D721Med (cell line): ENCODE results near the gene CARD19.

Source experiments
- DNase-seq: peaks from one replicate; pipeline ENCODE4 v3.0.0; 2011; ENCODE audit warnings: low spot score; ENCODE audit not compliant: insufficient read length
- FAIRE-seq: peaks from 2 replicates; lab custom pipeline; 2011; peaks lifted over from hg19 to GRCh38; lab: Jason Lieb, UNC
- TF ChIP-seq, protein P1 (sequence below): IDR thresholded peaks from 2 replicates; pipeline ENCODE4 v1.5.1; 2012; ENCODE audit warnings: mild to moderate bottlenecking, control low read depth; ENCODE audit not compliant: insufficient read depth; ENCODE audit errors: missing control alignments

CARD19 gene

GRCh38 chr9:93129286-93129685, 33.3 kb downstream of the CARD19 start:
- TF ChIP-seq, protein P1, sequence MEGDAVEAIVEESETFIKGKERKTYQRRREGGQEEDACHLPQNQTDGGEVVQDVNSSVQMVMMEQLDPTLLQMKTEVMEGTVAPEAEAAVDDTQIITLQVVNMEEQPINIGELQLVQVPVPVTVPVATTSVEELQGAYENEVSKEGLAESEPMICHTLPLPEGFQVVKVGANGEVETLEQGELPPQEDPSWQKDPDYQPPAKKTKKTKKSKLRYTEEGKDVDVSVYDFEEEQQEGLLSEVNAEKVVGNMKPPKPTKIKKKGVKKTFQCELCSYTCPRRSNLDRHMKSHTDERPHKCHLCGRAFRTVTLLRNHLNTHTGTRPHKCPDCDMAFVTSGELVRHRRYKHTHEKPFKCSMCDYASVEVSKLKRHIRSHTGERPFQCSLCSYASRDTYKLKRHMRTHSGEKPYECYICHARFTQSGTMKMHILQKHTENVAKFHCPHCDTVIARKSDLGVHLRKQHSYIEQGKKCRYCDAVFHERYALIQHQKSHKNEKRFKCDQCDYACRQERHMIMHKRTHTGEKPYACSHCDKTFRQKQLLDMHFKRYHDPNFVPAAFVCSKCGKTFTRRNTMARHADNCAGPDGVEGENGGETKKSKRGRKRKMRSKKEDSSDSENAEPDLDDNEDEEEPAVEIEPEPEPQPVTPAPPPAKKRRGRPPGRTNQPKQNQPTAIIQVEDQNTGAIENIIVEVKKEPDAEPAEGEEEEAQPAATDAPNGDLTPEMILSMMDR, result no peak
- no peak for DNase-seq
- no peak for FAIRE-seq

DNA sequence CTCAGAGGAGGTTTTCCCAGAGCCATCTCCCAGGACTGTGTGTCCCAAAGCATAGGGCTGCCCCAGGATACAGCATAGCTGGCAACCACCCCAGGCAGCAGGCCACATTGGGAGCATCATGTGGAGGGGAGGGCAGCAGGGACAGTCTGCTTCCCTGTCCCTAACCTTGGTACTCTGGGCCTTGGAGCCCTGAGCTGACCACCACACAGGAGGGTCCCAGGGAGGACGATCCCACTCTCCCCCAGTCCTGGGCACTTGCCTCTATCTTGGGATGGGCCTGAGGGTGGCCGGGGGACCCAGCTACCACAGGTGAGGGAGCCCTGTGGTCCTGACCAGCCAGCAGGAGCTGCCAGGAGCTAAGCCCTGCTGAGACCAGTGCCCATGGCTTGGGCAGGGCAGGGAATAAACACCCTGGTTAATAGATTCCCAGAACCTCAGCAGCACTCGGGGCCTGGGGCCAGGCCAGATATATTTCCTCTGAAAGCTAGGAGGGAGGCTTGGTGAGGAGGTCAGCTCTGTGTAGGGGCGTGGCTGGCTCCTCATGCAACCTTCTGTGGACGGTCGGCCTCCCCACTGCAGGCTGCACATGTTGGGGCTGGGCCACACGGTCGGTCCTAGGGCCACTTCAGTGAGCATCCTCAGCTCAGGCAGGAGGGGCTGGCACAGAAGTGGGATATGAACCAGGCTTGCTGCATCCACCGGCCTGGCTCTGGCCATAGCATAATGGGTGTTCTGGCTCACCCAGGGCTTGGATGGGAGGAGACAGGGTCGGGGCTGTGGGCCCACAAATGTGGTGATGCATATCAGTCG, 33.9 kb downstream of the CARD19 start:
- TF ChIP-seq, protein P1, result no peak
- no peak for FAIRE-seq

GRCh38 chr9:93130861-93131481, 35.0 kb downstream of the CARD19 start:
- DNase-seq (no peak), FAIRE-seq (no peak)
- TF ChIP-seq, protein P1, result no peak

More for the DNA sequence above, 33.9 kb downstream of the CARD19 start:
- no peak for DNase-seq

- no peak for FAIRE-seq
- TF ChIP-seq, protein P1, result no peak
Measured at GRCh38 chr9:93131599-93132286, 35.7 kb downstream of the CARD19 start.

DNA sequence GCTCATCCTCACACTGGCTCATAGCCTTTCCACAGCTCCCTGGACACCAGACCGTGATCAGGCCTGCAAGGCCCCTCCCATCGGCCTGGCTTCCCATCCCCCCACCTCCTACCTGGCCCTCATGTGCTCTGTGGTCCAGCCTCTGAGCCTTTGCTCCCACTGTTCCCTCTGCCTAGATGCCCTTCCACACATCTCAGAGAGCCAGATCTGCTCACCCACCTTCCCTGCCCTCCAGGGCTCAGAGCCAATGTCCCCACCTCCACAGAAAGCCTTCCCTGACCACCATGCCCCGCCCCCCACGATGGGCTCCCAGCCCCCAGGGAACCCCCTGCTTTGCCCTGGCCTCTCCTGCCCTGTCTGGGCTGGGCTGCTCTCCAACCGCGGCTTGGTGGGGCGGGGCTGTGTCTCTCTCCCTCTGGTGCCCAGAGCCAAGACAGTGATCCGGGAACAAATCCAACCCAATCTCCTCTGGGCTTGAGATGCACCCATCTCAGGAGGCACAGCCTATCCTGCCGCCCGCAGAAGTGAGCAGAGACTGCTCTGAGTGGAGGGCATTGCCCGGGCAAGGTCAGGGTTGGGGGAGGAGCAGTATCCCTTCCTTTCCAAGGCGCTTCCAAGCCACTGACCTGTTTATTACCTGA, 36.4 kb downstream of the CARD19 start:
- FAIRE-seq (no peak), DNase-seq (no peak)
- TF ChIP-seq, protein P1, result no peak

More at GRCh38 chr9:93131599-93132286, 35.7 kb downstream of the CARD19 start:
- no peak for DNase-seq

DNA sequence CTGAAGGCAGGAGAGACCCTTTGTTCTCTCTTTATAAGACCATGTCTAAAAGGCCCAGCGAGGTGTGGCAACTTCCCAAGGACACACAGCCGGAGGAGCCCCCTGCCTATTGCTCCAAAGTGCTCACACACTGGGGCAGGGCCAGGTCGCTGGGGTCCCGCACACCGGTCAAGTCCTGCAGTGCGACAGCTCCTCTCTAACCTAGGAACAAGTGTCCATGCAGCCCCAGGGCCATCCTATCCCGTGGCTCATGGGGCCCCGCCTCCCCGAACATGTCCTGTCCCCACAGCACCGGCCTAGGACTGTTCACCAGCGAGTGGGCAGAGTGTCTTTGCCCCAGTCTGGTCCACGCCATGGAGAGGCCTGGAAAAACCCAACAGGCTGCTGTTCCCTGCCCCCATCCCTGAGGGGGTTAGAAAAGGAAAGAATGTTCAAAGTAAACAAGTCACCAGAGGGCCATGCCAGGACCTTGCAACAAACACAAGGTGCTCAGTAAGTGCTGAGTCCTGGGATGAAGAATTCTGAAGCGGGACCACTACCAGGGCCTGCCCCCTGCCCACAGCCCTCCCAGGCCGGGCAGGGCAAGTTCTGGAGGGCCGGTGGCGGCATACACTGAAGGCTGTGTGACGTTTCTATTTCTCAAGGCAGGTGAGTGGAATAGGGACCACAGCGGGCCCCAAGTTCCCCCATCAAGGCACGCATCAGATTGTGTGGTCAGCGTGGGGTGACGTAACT, 37.1 kb downstream of the CARD19 start:
- DNase-seq (no peak), FAIRE-seq (no peak)
- TF ChIP-seq, protein P1, result no peak
